RWPE2 (cell line): ENCODE results near the gene DNAJC6.

Source experiments
- ATAC-seq: fragments of 200-7000 bp; cut with Tn5 transposase; 3 replicates; pipeline ENCODE4 v1.9.1; 2021; ENCODE audit warnings: low read depth
- DNase-seq: peaks from one replicate; pipeline ENCODE4 v3.0.0-alpha.2; 2020; ENCODE audit warnings: low spot score
- H3K27ac ChIP-seq: fragments of 450-650 bp; 2 replicates; pipeline ENCODE4 v1.5.1; 2017; ENCODE audit warnings: mild to moderate bottlenecking; ENCODE audit not compliant: poor library complexity, severe bottlenecking
- H3K27me3 ChIP-seq: fragments of 250-450 bp; sonication (Bioruptor Pico); 2 replicates; pipeline ENCODE4 v1.5.1; 2021; ENCODE audit warnings: mild to moderate bottlenecking, moderate library complexity; ENCODE audit not compliant: insufficient read depth, poor library complexity, severe bottlenecking
- H3K36me3 ChIP-seq: fragments of 250-450 bp; sonication (Bioruptor Pico); 2 replicates; pipeline ENCODE4 v1.5.1; 2020; ENCODE audit warnings: low read depth, mild to moderate bottlenecking, moderate library complexity
- H3K4me1 ChIP-seq: fragments of 250-450 bp; sonication (Bioruptor Pico); 2 replicates; pipeline ENCODE4 v1.5.1; 2021; ENCODE audit warnings: mild to moderate bottlenecking, moderate library complexity; ENCODE audit not compliant: insufficient read depth, poor library complexity, severe bottlenecking
- H3K4me3 ChIP-seq: fragments of 250-450 bp; sonication (Bioruptor Pico); 2 replicates; pipeline ENCODE4 v1.5.1; 2021; ENCODE audit warnings: mild to moderate bottlenecking, moderate library complexity; ENCODE audit not compliant: severe bottlenecking
- H3K9me3 ChIP-seq: fragments of 250-450 bp; sonication (Bioruptor Pico); 2 replicates; pipeline ENCODE4 v1.5.1; 2021; ENCODE audit warnings: mild to moderate bottlenecking, moderate library complexity; ENCODE audit not compliant: severe bottlenecking
- CTCF ChIP-seq: fragments of 450-650 bp; IDR thresholded peaks from one replicate; pipeline ENCODE4 v1.5.1; 2017; ENCODE audit warnings: mild to moderate bottlenecking, moderate library complexity; ENCODE audit not compliant: poor library complexity, severe bottlenecking

Gene DNAJC6

GRCh38 chr1:65309304-65310077, at the start of gene DNAJC6:
TSS of gene DNAJC6 (plus strand) at chr1:65309543. CDS start at chr1:65309746, 203 bp downstream.
- peak; percentile 61 for DNase-seq
- Histone ChIP-seq H3K4me3 (peak within 1 kb of the TSS; percentile 10), H3K9me3 (no peaks in the 10 kb centered on the region), H3K4me1 (no peaks in the 10 kb centered on the region), H3K27me3 (peaks cover 5% of the 10 kb centered on the region), H3K36me3 (no peaks in the 10 kb centered on the region), H3K27ac (no peak within 1 kb of the TSS)
- ATAC-seq, result peak; percentile 97
- no peak for TF ChIP-seq CTCF

GRCh38 chr1:65259816-65260215, 49.5 kb upstream of the DNAJC6 start:
- no peak for ATAC-seq
- Histone ChIP-seq H3K36me3 (no peaks in the 10 kb centered on the region), H3K4me3 (no peak overlapping the region), H3K9me3 (no peaks in the 10 kb centered on the region), H3K27me3 (no peaks in the 10 kb centered on the region), H3K4me1 (no peaks in the 10 kb centered on the region), H3K27ac (no peak overlapping the region)
- no peak for DNase-seq
- TF ChIP-seq CTCF, result no peak

- ATAC-seq (peak; percentile 66; the same call in 2 of the 3 replicates), DNase-seq (no peak)
- Histone ChIP-seq H3K9me3 (no peaks in the 10 kb centered on the region), H3K27ac (no peak overlapping the region), H3K4me1 (no peaks in the 10 kb centered on the region), H3K36me3 (no peaks in the 10 kb centered on the region), H3K27me3 (no peaks in the 10 kb centered on the region), H3K4me3 (no peak overlapping the region)
- TF ChIP-seq CTCF, result no peak
Observed at GRCh38 chr1:65260851-65261473, 48.4 kb upstream of the DNAJC6 start.

- no peaks in the 10 kb centered on the region for H3K36me3 ChIP-seq
- H3K4me3 ChIP-seq, result no peak overlapping the region
- ATAC-seq (no peak), DNase-seq (no peak)
- no peak overlapping the region for H3K27ac ChIP-seq
- H3K27me3 ChIP-seq, result no peaks in the 10 kb centered on the region
- H3K9me3 ChIP-seq, result no peaks in the 10 kb centered on the region
- no peaks in the 10 kb centered on the region for H3K4me1 ChIP-seq
- no peak for TF ChIP-seq CTCF
Observed at GRCh38 chr1:65263286-65263685, 46.1 kb upstream of the DNAJC6 start.
